SK-N-SH (cell line): ENCODE results near the gene TPRA1. TPM values are rescaled to one million over a fixed set of nuclear protein-coding genes. Genes with fewer than 3 reads are reported as not detected.

Experiments
- CTCF ChIA-PET: fragments of 300-600, 350-600 bp; formaldehyde crosslinking; extraction: SDS; loops from one replicate; lab custom pipeline; 2021; lab: Yijun Ruan, JAX
- POLR2A ChIA-PET: fragments of 350-600 bp; sonication (Branson Sonifier 250); formaldehyde crosslinking; extraction: SDS; loops from one replicate; lab custom pipeline; 2020; ENCODE audit warnings: antibody characterized with exemption, inconsistent platforms; lab: Yijun Ruan, JAX
- DNase-seq: peaks from one replicate; pipeline ENCODE4 v3.0.0; 2012
- H2AFZ ChIP-seq: fragments of 200-600 bp; sonication (generic); 2 replicates; pipeline ENCODE4 v1.8.1; 2016; ENCODE audit warnings: antibody characterized with exemption, mild to moderate bottlenecking, low read depth
- H3F3A ChIP-seq: fragments of 200-600 bp; sonication (generic); replicated peaks from 2 replicates; pipeline ENCODE3; 2016; ENCODE audit warnings: antibody characterized with exemption, mild to moderate bottlenecking; ENCODE audit not compliant: insufficient read depth
- H3K27ac ChIP-seq, 2 experiments: fragments of 200-500 bp in 1 of 2; fragments of 200-600 bp in 1 of 2; sonication (Bioruptor generic) in 1 of 2; sonication (generic), shearing (Covaris generic) in 1 of 2; 2 replicates each; pipeline versions ENCODE4 v1.5.1 to v1.6.1; 2014 to 2016; ENCODE audit warnings: low read depth in 2 of 2, inconsistent platforms in 1 of 2, low read length in 1 of 2, mild to moderate bottlenecking in 1 of 2, mixed read lengths in 1 of 2
- H3K27me3 ChIP-seq: fragments of 200-600 bp; sonication (generic), shearing (Covaris generic); 2 replicates; pipeline ENCODE4 v1.6.1; 2016; ENCODE audit warnings: mixed run types; ENCODE audit not compliant: insufficient read depth
- H3K36me3 ChIP-seq, 2 experiments: fragments of 200-500 bp in 1 of 2; fragments of 200-600 bp in 1 of 2; sonication (Bioruptor generic) in 1 of 2; sonication (generic) in 1 of 2; replicated peaks in 1 of 2; 2 replicates each; pipeline versions ENCODE3 to v1.5.1; 2014 to 2016; ENCODE audit warnings: low read length in 1 of 2, mild to moderate bottlenecking in 1 of 2; ENCODE audit not compliant: insufficient read depth in 2 of 2, control insufficient read depth in 1 of 2
- H3K4me1 ChIP-seq, 2 experiments: fragments of 200-500 bp in 1 of 2; fragments of 200-600 bp in 1 of 2; sonication (Bioruptor generic) in 1 of 2; sonication (generic), shearing (Covaris generic) in 1 of 2; 2 replicates each; pipeline versions ENCODE4 v1.5.1 to v1.6.1; 2014 to 2016; ENCODE audit warnings: low read depth in 1 of 2, low read length in 1 of 2, mixed run types in 1 of 2; ENCODE audit not compliant: insufficient read depth in 2 of 2, control insufficient read depth in 1 of 2
- H3K4me2 ChIP-seq: fragments of 200-600 bp; sonication (generic), shearing (Covaris generic); 2 replicates; pipeline ENCODE4 v1.6.1; 2017; ENCODE audit warnings: mixed run types
- H3K4me3 ChIP-seq, 2 experiments: fragments of 200-500 bp in 1 of 2; fragments of 200-600 bp in 1 of 2; sonication (Bioruptor generic) in 1 of 2; sonication (generic), shearing (Covaris generic) in 1 of 2; 2 replicates each; pipeline versions ENCODE4 v1.5.1 to v1.8.1; 2014 to 2016; ENCODE audit warnings: low read depth in 2 of 2, inconsistent platforms in 1 of 2, low read length in 1 of 2, mild to moderate bottlenecking in 1 of 2, mixed read lengths in 1 of 2, moderate library complexity in 1 of 2
- H3K79me2 ChIP-seq: fragments of 200-600 bp; sonication (generic); 2 replicates; pipeline ENCODE4 v1.8.1; 2017; ENCODE audit warnings: mild to moderate bottlenecking; ENCODE audit not compliant: insufficient read depth
- H3K9ac ChIP-seq: fragments of 200-600 bp; sonication (generic); 2 replicates; pipeline ENCODE4 v1.6.1; 2017; ENCODE audit warnings: mixed run types
- H3K9me2 ChIP-seq: fragments of 200-600 bp; sonication (generic); 2 replicates; pipeline ENCODE4 v1.6.1; 2017; ENCODE audit warnings: mixed run types
- H3K9me3 ChIP-seq: fragments of 200-600 bp; sonication (generic); 2 replicates; pipeline ENCODE4 v1.6.1; 2017; ENCODE audit warnings: mixed run types, mild to moderate bottlenecking, moderate library complexity
- H4K20me1 ChIP-seq: fragments of 200-600 bp; sonication (generic); 2 replicates; pipeline ENCODE4 v1.6.1; 2017; ENCODE audit warnings: mild to moderate bottlenecking, mixed run types; ENCODE audit not compliant: insufficient read depth
- CHD2 ChIP-seq: fragments of 150-350 bp; IDR thresholded peaks from 2 replicates; pipeline ENCODE4 v1.6.1; 2018; ENCODE audit warnings: low read length; ENCODE audit not compliant: partially characterized antibody
- ELF1 ChIP-seq: IDR thresholded peaks from 2 replicates; pipeline ENCODE4 v1.4.0; 2012
- EZH2phosphoT487 ChIP-seq: fragments of 200-600 bp; sonication (generic); IDR thresholded peaks from 2 replicates; pipeline ENCODE4 v1.6.1; 2017; ENCODE audit warnings: low read depth, mixed run types, mild to moderate bottlenecking, antibody characterized with exemption, moderate library complexity, borderline replicate concordance
- FOXM1 ChIP-seq: IDR thresholded peaks from 2 replicates; pipeline ENCODE4 v1.4.0; 2012; ENCODE audit warnings: low read depth, mild to moderate bottlenecking
- GATA2 ChIP-seq: sonication (generic); formaldehyde crosslinking; IDR thresholded peaks from 2 replicates; pipeline ENCODE4 v1.5.0; 2020; ENCODE audit warnings: mild to moderate bottlenecking, missing genetic modification reagents
- MAX ChIP-seq: IDR thresholded peaks from 2 replicates; pipeline ENCODE4 v1.4.0; 2012; ENCODE audit warnings: low read depth
- NFIC ChIP-seq: IDR thresholded peaks from 2 replicates; pipeline ENCODE4 v1.4.0; 2012; ENCODE audit warnings: borderline replicate concordance
- RAD21 ChIP-seq: IDR thresholded peaks from 2 replicates; pipeline ENCODE4 v1.6.1; 2012; ENCODE audit warnings: mild to moderate bottlenecking, low read length
- REST ChIP-seq: IDR thresholded peaks from 2 replicates; pipeline ENCODE4 v1.6.1; 2012; ENCODE audit warnings: mild to moderate bottlenecking, low read depth, low read length, moderate library complexity
- SIN3A ChIP-seq: IDR thresholded peaks from 2 replicates; pipeline ENCODE4 v1.6.1; 2012; ENCODE audit warnings: low read depth, mild to moderate bottlenecking, low read length, moderate library complexity, borderline replicate concordance
- WGBS: methylation state at CpG from one replicate; pipeline ENCODE4 v1.1.6; 2017; ENCODE audit warnings: low lambda C conversion rate; 5-methylcytosine and 5-hydroxymethylcytosine counted together
- polyA plus RNA-seq, 3 experiments: library from polyadenylated mRNA; depleted of rRNA; stranded (reverse); fragments of >200 nt; gene quantifications; 2 replicates each; pipeline ENCODE4 v1.2.3, GENCODE V29; 2012
- TF ChIP-seq, protein P1 (sequence below): IDR thresholded peaks from 2 replicates; pipeline ENCODE4 v1.4.0; 2012; ENCODE audit warnings: low read depth, borderline replicate concordance

Gene TPRA1
- polyA plus RNA-seq, 1 of the 3 experiments (the other 2 are of a cell fraction) = 26.3 TPM

GRCh38 chr3:127587876-127588275 is 2.7 kb downstream of the TPRA1 start:
- no peak overlapping the region for H3K9ac ChIP-seq

More at GRCh38 chr3:127587876-127588275, 2.7 kb downstream of the TPRA1 start:
- POLR2A ChIA-PET = no interaction called here
- H3K36me3 ChIP-seq = no peaks in the 10 kb centered on the region
- H3K9me3 ChIP-seq = no peaks in the 10 kb centered on the region
- H3K4me1 ChIP-seq = peaks cover 4 to 22% of the 10 kb centered on the region in 2 experiments; a peak in 3 of 4 replicates
- no peak overlapping the region for H2AFZ ChIP-seq
- TF ChIP-seq CHD2 (no peak), NFIC (no peak), RAD21 (no peak), EZH2phosphoT487 (no peak), MAX (no peak), FOXM1 (no peak), SIN3A (no peak), GATA2 (no peak), REST (no peak), ELF1 (no peak)
- TF ChIP-seq, protein P1, sequence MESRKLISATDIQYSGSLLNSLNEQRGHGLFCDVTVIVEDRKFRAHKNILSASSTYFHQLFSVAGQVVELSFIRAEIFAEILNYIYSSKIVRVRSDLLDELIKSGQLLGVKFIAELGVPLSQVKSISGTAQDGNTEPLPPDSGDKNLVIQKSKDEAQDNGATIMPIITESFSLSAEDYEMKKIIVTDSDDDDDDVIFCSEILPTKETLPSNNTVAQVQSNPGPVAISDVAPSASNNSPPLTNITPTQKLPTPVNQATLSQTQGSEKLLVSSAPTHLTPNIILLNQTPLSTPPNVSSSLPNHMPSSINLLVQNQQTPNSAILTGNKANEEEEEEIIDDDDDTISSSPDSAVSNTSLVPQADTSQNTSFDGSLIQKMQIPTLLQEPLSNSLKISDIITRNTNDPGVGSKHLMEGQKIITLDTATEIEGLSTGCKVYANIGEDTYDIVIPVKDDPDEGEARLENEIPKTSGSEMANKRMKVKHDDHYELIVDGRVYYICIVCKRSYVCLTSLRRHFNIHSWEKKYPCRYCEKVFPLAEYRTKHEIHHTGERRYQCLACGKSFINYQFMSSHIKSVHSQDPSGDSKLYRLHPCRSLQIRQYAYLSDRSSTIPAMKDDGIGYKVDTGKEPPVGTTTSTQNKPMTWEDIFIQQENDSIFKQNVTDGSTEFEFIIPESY = no peak
- TF ChIP-seq, all 33 proteins: peak for 0
- Histone ChIP-seq H3K4me2 (no peak overlapping the region), H3K27me3 (no peaks in the 10 kb centered on the region), H3K27ac (no peak overlapping the region), H3K9me2 (no peaks in the 10 kb centered on the region), H3F3A (peaks cover 9% of the 10 kb centered on the region), H3K79me2 (peaks cover 63% of the 10 kb centered on the region), H4K20me1 (peaks cover 47% of the 10 kb centered on the region), H3K4me3 (no peak overlapping the region)
- no peak for DNase-seq
- CTCF ChIA-PET = interaction anchor here (0.6 to 9.4 kb wide), 4 partner anchors 9 to 1342 kb away, joined by 3 to 95 read pairs (median 5); no protein-coding TSS in a partner anchor
- no CpG with 5 or more reads among the region's 4 CpGs for WGBS
